WTC11 (cell line): Measurements from ENCODE around the gene NCKAP5. TPM values are rescaled to one million over a fixed set of nuclear protein-coding genes. Genes with fewer than 3 reads are reported as not detected.

Source experiments
- ATAC-seq: fragments of 200-7000 bp; cut with Tn5 transposase; 2 replicates; pipeline ENCODE4 v1.10.0; 2021; ENCODE audit warnings: mild to moderate bottlenecking, moderate library complexity
- CTCF ChIA-PET: fragments of 300-600 bp; sonication (Branson Sonifier 250); formaldehyde crosslinking; loops from one replicate; lab custom pipeline; 2021; ENCODE audit warnings: antibody characterized with exemption; lab: Charles Lee
- POLR2A ChIA-PET: fragments of 350-600 bp; sonication (Branson Sonifier 250); formaldehyde crosslinking; loops from one replicate; lab custom pipeline; 2021; ENCODE audit warnings: antibody characterized with exemption; lab: Charles Lee
- DNase-seq: peaks from one replicate; pipeline ENCODE4 v3.0.0; 2021; ENCODE audit warnings: low spot score
- H3K27ac Mint-ChIP-seq: 2 replicates; pipeline ENCODE4 v1.8.0; 2021; ENCODE audit warnings: mixed read lengths
- H3K27me3 Mint-ChIP-seq: 2 replicates; pipeline ENCODE4 v1.8.0; 2021; ENCODE audit warnings: low read depth, mild to moderate bottlenecking, moderate library complexity, mixed read lengths
- H3K36me3 Mint-ChIP-seq: 2 replicates; pipeline ENCODE4 v1.8.0; 2021; ENCODE audit warnings: mixed read lengths
- H3K4me1 Mint-ChIP-seq: 2 replicates; pipeline ENCODE4 v1.8.0; 2022; ENCODE audit warnings: mixed read lengths
- H3K4me3 Mint-ChIP-seq: 2 replicates; pipeline ENCODE4 v1.8.0; 2021; ENCODE audit warnings: mild to moderate bottlenecking, moderate library complexity, mixed read lengths
- H3K9me3 Mint-ChIP-seq: 2 replicates; pipeline ENCODE4 v1.8.0; 2021; ENCODE audit warnings: mixed read lengths
- ATF6 ChIP-seq: sonication (generic); formaldehyde crosslinking; IDR thresholded peaks from 2 replicates; pipeline ENCODE4 v1.8.1; 2023; ENCODE audit warnings: mild to moderate bottlenecking, missing genetic modification reagents
- ESRRA ChIP-seq: sonication (generic); formaldehyde crosslinking; IDR thresholded peaks from 2 replicates; pipeline ENCODE4 v1.8.1; 2022; ENCODE audit warnings: mild to moderate bottlenecking, missing genetic modification reagents, borderline replicate concordance
- FOXJ3 ChIP-seq: sonication (generic); formaldehyde crosslinking; IDR thresholded peaks from 2 replicates; pipeline ENCODE4 v1.9.0; 2021; ENCODE audit warnings: missing genetic modification reagents, mild to moderate bottlenecking, borderline replicate concordance
- FOXK1 ChIP-seq: sonication (generic); formaldehyde crosslinking; IDR thresholded peaks from 2 replicates; pipeline ENCODE4 v1.8.0; 2022; ENCODE audit warnings: mild to moderate bottlenecking, moderate library complexity, missing genetic modification reagents
- GRHL2 ChIP-seq: fragments of 250-450 bp; sonication (Bioruptor Pico); IDR thresholded peaks from 2 replicates; pipeline ENCODE4 v1.8.0; 2022; ENCODE audit warnings: mild to moderate bottlenecking, moderate library complexity; ENCODE audit not compliant: insufficient replicate concordance, severe bottlenecking
- HMGA2 ChIP-seq: fragments of 250-450 bp; sonication (Bioruptor Pico); IDR thresholded peaks from 2 replicates; pipeline ENCODE4 v1.4.0; 2021; ENCODE audit warnings: mild to moderate bottlenecking, moderate library complexity
- NFE2L1 ChIP-seq: sonication (generic); formaldehyde crosslinking; IDR thresholded peaks from 2 replicates; pipeline ENCODE4 v1.8.1; 2023; ENCODE audit warnings: missing genetic modification reagents
- NFYB ChIP-seq: sonication (generic); formaldehyde crosslinking; conservative IDR thresholded peaks from 2 replicates; pipeline ENCODE4 v1.8.0; 2022; ENCODE audit warnings: low read depth, missing genetic modification reagents
- OVOL2 ChIP-seq: fragments of 250-450 bp; sonication (Bioruptor Pico); IDR thresholded peaks from 2 replicates; pipeline ENCODE4 v1.9.0; 2021; ENCODE audit warnings: mild to moderate bottlenecking, borderline replicate concordance
- PRDM15 ChIP-seq: sonication (generic); formaldehyde crosslinking; IDR thresholded peaks from 2 replicates; pipeline ENCODE4 v1.8.0; 2022; ENCODE audit warnings: missing genetic modification reagents
- PREB ChIP-seq: sonication (generic); formaldehyde crosslinking; IDR thresholded peaks from 2 replicates; pipeline ENCODE4 v1.8.1; 2022; ENCODE audit warnings: mild to moderate bottlenecking, missing genetic modification reagents, moderate library complexity, borderline replicate concordance
- SMAD4 ChIP-seq: sonication (generic); formaldehyde crosslinking; IDR thresholded peaks from 2 replicates; pipeline ENCODE4 v1.8.0; 2022; ENCODE audit warnings: mild to moderate bottlenecking, missing genetic modification reagents
- SOX15 ChIP-seq: fragments of 250-450 bp; sonication (Bioruptor Pico); IDR thresholded peaks from 2 replicates; pipeline ENCODE4 v1.9.0; 2021; ENCODE audit warnings: mild to moderate bottlenecking
- SP1 ChIP-seq: sonication (generic); formaldehyde crosslinking; conservative IDR thresholded peaks from 2 replicates; pipeline ENCODE4 v1.8.1; 2022; ENCODE audit warnings: missing genetic modification reagents
- TEAD1 ChIP-seq: sonication (generic); formaldehyde crosslinking; IDR thresholded peaks from 2 replicates; pipeline ENCODE4 v1.8.0; 2022; ENCODE audit warnings: mild to moderate bottlenecking, missing genetic modification reagents
- ZNF121 ChIP-seq: sonication (generic); formaldehyde crosslinking; IDR thresholded peaks from 2 replicates; pipeline ENCODE4 v1.8.0; 2023; ENCODE audit warnings: missing genetic modification reagents
- ZNF219 ChIP-seq: sonication (generic); formaldehyde crosslinking; IDR thresholded peaks from 2 replicates; pipeline ENCODE4 v1.8.0; 2023; ENCODE audit warnings: missing genetic modification reagents, mild to moderate bottlenecking, borderline replicate concordance
- ZNF232 ChIP-seq: sonication (generic); formaldehyde crosslinking; IDR thresholded peaks from 2 replicates; pipeline ENCODE4 v1.8.0; 2022; ENCODE audit warnings: mild to moderate bottlenecking, missing genetic modification reagents
- ZNF263 ChIP-seq: sonication (generic); formaldehyde crosslinking; IDR thresholded peaks from 2 replicates; pipeline ENCODE4 v1.8.1; 2022; ENCODE audit warnings: low read depth, mild to moderate bottlenecking, moderate library complexity, missing genetic modification reagents
- ZNF416 ChIP-seq: fragments of 250-450 bp; sonication (Bioruptor Pico); IDR thresholded peaks from 2 replicates; pipeline ENCODE4 v1.9.0; 2021; ENCODE audit warnings: mild to moderate bottlenecking, inconsistent platforms
- ZNF423 ChIP-seq: fragments of 250-450 bp; sonication (Bioruptor Pico); IDR thresholded peaks from 2 replicates; pipeline ENCODE4 v2.1.2; 2022; ENCODE audit warnings: mild to moderate bottlenecking, moderate library complexity
- total RNA-seq: library from RNA; stranded (reverse); gene quantifications from 3 replicates; pipeline ENCODE4 v1.2.3, GENCODE V29; 2021
- TF ChIP-seq, protein P1 (sequence below): sonication (generic); formaldehyde crosslinking; IDR thresholded peaks from 2 replicates; pipeline ENCODE4 v1.8.0; 2023; ENCODE audit warnings: mild to moderate bottlenecking, missing genetic modification reagents

Gene NCKAP5
- total RNA-seq, 1 experiment from 2014 or later: 0.55 TPM

GRCh38 chr2:133097666-133098065 is 470.6 kb downstream of the NCKAP5 start:
- Mint-ChIP-seq H3K9me3 (peaks cover 11% of the 10 kb centered on the region), H3K27me3 (no peaks in the 10 kb centered on the region), H3K27ac (no peak overlapping the region), H3K4me1 (no peaks in the 10 kb centered on the region), H3K36me3 (no peaks in the 10 kb centered on the region), H3K4me3 (no peak overlapping the region)
- no peak for DNase-seq
- TF ChIP-seq GRHL2 (no peak), TEAD1 (CRISPR knock-in tag) (no peak), ZNF416 (CRISPR knock-in tag) (no peak), NFYB (no peak)
- CTCF ChIA-PET: no interaction called here
- POLR2A ChIA-PET: no interaction called here
- ATAC-seq: no peak

- Mint-ChIP-seq H3K9me3 (peaks cover 12% of the 10 kb centered on the region), H3K36me3 (no peaks in the 10 kb centered on the region), H3K27me3 (no peaks in the 10 kb centered on the region), H3K4me1 (peaks cover under 1% of the 10 kb centered on the region; the same call in 1 of the 2 replicates)
- ChIA-PET CTCF (no interaction called here), POLR2A (no interaction called here)
- no peak for DNase-seq
- no peak for TF ChIP-seq ATF6
- TF ChIP-seq PRDM15 (CRISPR knock-in tag): no peak
- no peak for TF ChIP-seq SMAD4 (CRISPR knock-in tag)
- TF ChIP-seq ZNF219 (CRISPR knock-in tag): no peak
- no peak for TF ChIP-seq SOX15 (CRISPR knock-in tag)
- no peak for TF ChIP-seq PREB
- TF ChIP-seq NFE2L1 (CRISPR knock-in tag): no peak
- TF ChIP-seq ESRRA: no peak
- TF ChIP-seq ZNF416 (CRISPR knock-in tag): no peak
- TF ChIP-seq HMGA2 (CRISPR knock-in tag): no peak
- no peak for TF ChIP-seq FOXK1 (CRISPR knock-in tag)
- no peak for TF ChIP-seq ZNF263 (CRISPR knock-in tag)
- no peak for TF ChIP-seq ZNF121 (CRISPR knock-in tag)
- TF ChIP-seq, protein P1, sequence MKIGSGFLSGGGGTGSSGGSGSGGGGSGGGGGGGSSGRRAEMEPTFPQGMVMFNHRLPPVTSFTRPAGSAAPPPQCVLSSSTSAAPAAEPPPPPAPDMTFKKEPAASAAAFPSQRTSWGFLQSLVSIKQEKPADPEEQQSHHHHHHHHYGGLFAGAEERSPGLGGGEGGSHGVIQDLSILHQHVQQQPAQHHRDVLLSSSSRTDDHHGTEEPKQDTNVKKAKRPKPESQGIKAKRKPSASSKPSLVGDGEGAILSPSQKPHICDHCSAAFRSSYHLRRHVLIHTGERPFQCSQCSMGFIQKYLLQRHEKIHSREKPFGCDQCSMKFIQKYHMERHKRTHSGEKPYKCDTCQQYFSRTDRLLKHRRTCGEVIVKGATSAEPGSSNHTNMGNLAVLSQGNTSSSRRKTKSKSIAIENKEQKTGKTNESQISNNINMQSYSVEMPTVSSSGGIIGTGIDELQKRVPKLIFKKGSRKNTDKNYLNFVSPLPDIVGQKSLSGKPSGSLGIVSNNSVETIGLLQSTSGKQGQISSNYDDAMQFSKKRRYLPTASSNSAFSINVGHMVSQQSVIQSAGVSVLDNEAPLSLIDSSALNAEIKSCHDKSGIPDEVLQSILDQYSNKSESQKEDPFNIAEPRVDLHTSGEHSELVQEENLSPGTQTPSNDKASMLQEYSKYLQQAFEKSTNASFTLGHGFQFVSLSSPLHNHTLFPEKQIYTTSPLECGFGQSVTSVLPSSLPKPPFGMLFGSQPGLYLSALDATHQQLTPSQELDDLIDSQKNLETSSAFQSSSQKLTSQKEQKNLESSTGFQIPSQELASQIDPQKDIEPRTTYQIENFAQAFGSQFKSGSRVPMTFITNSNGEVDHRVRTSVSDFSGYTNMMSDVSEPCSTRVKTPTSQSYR (CRISPR knock-in tag): no peak
- no peak for TF ChIP-seq ZNF232 (CRISPR knock-in tag)
- TF ChIP-seq OVOL2 (CRISPR knock-in tag): no peak
- TF ChIP-seq FOXJ3 (CRISPR knock-in tag): no peak
- no peak for TF ChIP-seq ZNF423 (CRISPR knock-in tag)
- no peak for TF ChIP-seq SP1 (CRISPR knock-in tag)
- no peak for TF ChIP-seq TEAD1 (CRISPR knock-in tag)
- TF ChIP-seq, all 79 proteins: peak for 0
- ATAC-seq: no peak
- no peak overlapping the region for H3K27ac Mint-ChIP-seq
- H3K4me3 Mint-ChIP-seq: no peak overlapping the region
Measured at GRCh38 chr2:133092571-133092970, 475.7 kb downstream of the NCKAP5 start.
